HG03175 (cell line): Measurements from ENCODE around the gene AGO1.

Experiments
- ATAC-seq: cut with Tn5 transposase; IDR thresholded peaks from one replicate; pipeline ENCODE4 v1.9.1; 2021; ENCODE audit warnings: mild to moderate bottlenecking, moderate library complexity; ENCODE audit not compliant: unreplicated experiment

Gene AGO1

GRCh38 chr1:35882945-35883634, at the start of gene AGO1:
AGO1 (plus strand) TSS chr1:35883209; CDS start chr1:35883422, 213 bp downstream.
- peak; percentile 91 for ATAC-seq

- no peak for ATAC-seq
These were observed 49.6 kb upstream of the AGO1 start for GRCh38 chr1:35833395-35833794.

- ATAC-seq: no peak
These were observed 48.8 kb upstream of the AGO1 start for GRCh38 chr1:35834218-35834617.

DNA sequence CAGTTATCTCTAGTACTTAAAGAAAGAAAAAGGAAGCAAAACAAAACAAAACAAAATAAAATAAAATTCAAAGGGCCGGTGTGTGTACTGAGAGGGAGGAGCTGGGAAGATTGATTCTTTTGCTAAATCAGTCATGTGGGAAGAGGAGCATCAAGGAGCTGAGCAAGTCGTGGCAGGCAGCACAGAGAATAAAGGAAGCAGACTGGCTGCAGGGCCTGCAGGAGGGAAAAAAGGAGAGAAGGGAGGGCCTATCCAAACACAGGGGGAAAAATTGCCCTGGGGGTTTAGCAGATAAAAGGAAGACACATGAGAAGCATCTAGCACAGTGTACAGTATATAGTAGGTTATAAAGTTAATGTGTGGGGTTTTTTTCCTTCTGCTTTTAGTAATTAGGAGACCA, 47.6 kb upstream of the AGO1 start:
- no peak for ATAC-seq

GRCh38 chr1:35836734-35837133, 46.3 kb upstream of the AGO1 start:
- ATAC-seq: no peak

- no peak for ATAC-seq
These were observed 44.2 kb upstream of the AGO1 start for GRCh38 chr1:35838693-35839245.

GRCh38 chr1:35844826-35845225, 38.2 kb upstream of the AGO1 start:
- ATAC-seq: no peak

DNA sequence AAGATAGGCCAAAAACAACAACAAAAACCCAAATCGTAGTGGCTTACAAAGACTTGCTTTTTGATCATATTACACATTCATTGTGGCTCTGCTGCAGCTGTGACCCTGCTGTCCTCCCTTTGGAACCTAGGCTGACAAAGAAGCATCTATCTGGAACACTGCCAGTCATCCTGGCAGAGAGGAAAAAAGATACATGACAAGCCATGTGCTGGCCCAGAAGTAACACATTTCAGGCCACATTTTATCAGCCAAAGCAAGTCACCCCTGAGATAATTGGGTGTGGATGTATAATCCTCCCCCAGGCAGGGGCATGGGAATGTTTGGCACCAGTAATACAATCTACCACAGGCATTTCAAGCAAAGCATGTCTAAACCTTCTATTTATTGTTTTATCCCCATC, 37.2 kb upstream of the AGO1 start:
- ATAC-seq: no peak

DNA sequence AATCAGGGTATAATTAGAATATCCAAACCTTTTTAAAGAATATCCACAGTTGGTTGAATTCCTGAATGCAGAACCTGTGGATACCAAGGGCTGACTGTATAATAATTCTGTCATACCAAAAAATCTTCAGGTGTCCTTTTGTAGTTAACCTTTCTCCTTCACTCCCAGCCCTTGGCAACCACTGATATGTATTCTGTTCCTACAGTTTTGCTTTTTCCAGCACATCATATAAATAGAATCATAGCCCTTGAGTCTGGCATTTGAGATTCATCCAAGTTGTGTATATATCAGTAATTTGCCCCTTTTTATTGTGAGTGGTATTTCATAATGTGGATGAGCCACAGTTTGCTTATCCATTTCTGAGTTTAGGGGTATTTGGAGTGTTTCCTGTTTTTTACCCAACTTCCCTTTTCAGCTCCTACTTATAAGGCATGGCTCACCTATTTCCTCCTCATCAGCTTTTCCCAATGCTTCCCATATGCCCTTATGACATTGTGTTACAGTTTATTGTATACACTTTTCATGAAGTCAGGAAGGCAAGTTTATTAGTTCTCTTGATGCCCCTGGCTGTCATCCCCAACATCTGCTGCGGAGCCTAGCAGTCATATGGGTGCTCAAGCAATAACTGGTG, 35.0 kb upstream of the AGO1 start:
- ATAC-seq: no peak

DNA sequence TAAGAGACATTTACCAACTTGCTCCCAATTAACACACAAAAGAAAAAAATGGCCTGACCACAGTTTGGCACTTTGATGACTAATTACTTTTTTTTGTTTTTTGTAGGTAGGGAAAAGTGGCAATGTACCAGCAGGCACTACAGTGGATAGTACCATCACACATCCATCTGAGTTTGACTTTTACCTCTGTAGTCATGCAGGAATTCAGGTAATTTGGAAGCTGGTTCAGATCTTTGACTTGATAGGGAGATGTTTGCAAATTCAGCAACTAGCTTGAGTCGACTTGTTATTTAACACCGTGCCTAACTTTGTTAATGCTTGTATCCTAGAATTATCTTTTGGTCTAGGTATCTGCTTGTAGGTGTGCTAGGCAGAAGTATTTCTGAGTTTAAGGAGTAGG, 33.0 kb upstream of the AGO1 start:
- no peak for ATAC-seq

DNA sequence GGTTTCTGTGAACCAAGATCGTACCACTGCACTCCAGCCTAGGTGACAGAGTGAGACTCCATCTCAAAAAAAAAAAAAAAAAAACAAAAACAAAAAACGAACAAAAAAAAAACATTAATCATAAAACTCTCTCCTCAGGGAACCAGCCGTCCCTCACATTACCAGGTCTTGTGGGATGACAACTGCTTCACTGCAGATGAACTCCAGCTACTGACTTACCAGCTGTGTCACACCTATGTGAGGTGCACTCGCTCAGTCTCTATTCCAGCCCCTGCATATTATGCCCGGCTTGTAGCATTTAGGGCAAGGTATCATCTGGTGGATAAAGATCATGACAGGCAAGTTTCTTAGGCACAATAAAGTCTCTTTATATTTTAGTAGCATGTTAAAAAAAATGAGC, 32.3 kb upstream of the AGO1 start:
- ATAC-seq: no peak

DNA sequence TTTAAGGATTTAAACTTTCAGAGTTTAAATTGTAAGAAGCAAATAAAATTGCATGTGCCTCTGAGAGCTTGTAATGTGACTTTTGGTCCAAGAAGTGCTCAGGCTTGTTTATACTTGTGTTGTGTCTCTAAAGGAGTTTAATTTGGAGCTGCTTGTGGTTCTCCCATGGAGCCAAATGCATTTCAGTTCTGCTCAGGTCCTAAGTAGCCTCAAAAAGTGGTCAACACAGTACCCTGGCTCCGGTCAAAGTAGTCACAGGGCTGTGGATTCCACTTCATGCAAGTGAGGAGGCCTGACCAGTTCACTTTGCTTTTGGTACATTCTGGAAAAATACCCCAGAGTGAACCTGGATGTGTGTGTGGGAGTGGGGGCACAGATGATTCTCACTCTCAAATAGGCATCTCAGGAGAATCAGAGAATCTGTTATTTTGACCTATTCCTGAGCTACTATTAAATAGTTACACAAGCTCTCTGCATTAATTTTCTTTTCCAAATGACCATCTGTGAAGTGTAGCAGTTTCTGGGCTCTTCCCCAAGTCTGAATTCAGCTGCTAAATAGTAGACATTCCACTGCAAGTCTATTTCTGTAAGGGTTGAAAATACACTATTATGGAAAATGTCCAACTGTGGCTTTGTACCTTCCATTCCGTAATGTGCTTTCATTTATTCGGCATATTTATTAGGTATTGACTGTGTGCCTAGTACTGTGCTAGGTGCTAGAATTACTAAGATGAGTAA, 31.7 kb upstream of the AGO1 start:
- no peak for ATAC-seq

GRCh38 chr1:35852241-35852640, 30.8 kb upstream of the AGO1 start:
- ATAC-seq: no peak

DNA sequence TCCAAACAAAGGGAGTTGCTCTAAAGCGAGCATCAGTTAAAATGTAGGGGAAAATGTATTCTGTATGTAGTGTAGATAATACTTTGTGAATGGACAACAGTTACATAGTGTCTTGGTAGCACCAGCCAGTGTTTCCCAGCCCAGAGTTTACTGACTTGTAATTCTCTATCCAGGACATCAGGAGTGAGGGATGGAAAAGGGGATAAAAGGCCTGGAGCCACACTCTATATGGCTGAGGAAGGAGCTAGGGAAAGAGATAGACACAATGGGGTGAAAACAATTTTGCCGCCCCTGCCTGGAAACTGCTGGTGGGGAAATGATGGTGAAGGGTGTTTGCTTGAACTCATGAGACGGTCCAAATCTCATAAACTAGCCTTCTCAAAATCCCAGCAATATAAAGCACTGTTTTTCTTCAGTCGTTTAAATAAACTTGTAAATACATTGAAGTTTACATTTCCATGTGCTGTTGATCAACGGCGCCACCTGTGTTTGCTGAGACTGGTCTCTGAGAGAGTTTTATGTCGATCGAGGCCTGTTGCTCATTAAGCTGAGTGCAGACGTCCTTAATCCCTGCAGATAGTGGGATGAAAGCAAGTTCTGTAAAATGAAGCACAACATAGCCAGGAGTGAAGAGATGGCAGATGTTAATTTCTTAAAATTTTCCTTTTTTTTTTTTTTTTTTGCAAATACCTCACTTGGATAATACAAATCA, 27.9 kb upstream of the AGO1 start:
- no peak for ATAC-seq

- ATAC-seq: no peak
These were observed 26.0 kb upstream of the AGO1 start for GRCh38 chr1:35856964-35857363.

- ATAC-seq: no peak
These were observed 25.2 kb upstream of the AGO1 start for GRCh38 chr1:35857830-35858229.

DNA sequence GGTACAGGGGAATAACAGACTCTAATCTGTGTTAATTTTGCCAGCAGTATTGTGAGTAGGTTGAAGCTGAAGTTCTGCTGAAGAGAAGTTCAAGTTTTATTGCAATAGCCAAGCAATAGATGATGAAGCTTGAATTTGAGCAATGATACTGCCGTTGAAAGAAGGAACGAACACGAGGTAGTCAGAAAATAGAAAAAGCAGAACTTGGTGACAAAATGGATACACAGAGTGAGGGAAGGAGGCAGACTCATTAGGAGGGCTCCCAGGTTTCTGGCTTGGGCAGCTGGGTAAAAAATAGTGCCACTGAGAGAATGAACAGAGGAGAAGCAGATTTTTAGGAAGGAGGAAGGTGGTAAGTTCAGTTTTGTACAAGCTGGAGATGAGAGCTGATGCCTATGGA, 22.3 kb upstream of the AGO1 start:
- ATAC-seq: no peak

DNA sequence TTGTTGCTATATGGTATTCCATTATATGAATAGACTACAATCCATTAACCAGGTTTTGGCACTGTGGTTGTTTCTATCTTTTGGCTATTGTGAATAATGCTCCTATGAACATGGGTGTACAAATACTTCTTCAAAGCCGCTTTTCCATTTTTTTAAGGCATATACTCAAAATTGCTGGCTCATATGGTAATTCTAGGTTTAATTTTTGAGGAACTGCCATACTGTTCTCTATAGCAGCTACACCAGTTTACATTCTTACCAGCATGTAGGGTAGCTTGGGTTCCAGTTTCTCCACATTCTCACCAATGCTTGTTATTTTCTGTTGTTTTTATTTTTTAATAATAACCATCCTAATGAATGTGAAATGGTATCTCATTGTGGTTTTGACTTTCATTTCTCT, 19.9 kb upstream of the AGO1 start:
- ATAC-seq: no peak

DNA sequence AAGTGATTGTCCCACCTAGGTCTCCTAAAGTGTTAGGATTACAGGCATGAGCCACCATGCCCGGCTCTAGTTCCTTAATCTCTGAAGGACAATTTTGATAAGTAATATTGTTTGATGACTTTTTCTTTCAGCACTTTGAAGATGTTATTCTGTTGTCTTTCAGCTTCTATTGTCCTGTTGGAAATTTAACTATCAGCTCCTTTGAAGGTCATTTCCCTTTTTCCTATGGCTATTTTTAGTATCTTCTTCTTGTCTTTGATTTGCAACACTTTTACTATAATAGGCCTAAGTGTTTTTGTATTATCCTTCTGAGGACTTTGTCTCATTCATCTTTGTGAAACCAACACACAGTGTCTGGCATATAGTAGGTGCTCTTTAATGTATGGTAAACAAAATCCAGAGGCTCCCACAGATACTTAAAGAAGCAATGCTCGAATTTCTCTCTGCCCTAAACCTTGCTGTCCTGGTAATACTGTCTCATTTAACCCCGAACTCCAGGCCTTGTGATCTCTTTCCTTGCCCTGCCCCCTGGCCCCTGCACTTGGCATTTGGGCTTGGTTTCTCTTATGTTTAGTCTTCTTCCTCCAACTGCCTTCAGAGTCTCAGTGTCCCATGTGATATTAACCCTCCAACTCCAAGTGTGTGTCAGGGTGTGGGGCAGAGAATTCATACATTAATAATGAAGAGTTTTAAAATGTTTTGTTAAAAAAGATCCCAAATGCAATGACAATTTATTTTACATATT, 19.0 kb upstream of the AGO1 start:
- ATAC-seq: no peak

- ATAC-seq: no peak
These were observed 18.2 kb upstream of the AGO1 start for GRCh38 chr1:35864813-35865212.

DNA sequence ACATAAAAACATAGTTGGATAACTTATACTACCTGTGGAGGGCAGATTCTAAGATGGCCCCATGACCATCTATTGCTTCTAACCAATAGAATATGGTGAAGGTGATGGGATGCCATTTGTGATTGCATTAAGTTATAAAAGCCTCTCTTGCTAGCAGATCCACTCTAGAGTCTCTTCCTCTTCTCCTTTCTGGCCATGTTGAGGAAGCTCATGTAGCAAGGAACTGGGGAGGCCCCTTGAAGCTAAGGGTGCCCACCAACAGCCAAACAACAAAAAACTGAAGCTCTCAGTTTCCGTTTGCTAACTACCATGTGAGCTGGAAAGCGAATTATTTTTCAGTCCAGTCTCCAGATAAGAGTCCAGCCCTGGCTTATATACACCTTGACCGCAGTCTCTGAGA, 16.0 kb upstream of the AGO1 start:
- no peak for ATAC-seq
